Upper lobe of left lung (tissue), 4 donors: ENCODE results near the gene CCDC110.

Source experiments
- CTCF ChIP-seq, 6 experiments: fragments of 450-650 bp in 4 of 6; fragments of 200-600 bp in 2 of 6; sonication (generic) in 2 of 6; IDR thresholded peaks; one replicate each; pipeline ENCODE4 v1.5.1; 2016 to 2019; ENCODE audit warnings: antibody characterized with exemption in 6 of 6
- EP300 ChIP-seq, 4 donors: sonication (generic); formaldehyde crosslinking; IDR thresholded peaks; one replicate each; pipeline ENCODE4 v1.5.1; 2017; ENCODE audit warnings: antibody characterized with exemption in 4 of 4, control low read depth in 2 of 4
- POLR2A ChIP-seq, 4 donors: fragments of 450-650 bp; IDR thresholded peaks; one replicate each; pipeline ENCODE4 v1.5.1; 2016 to 2017; ENCODE audit warnings: antibody characterized with exemption in 4 of 4, mild to moderate bottlenecking in 2 of 4
- POLR2AphosphoS5 ChIP-seq, 2 donors: sonication (generic); formaldehyde crosslinking; IDR thresholded peaks; one replicate each; pipeline ENCODE4 v1.5.1; 2017; ENCODE audit warnings: antibody characterized with exemption in 2 of 2

DNA sequence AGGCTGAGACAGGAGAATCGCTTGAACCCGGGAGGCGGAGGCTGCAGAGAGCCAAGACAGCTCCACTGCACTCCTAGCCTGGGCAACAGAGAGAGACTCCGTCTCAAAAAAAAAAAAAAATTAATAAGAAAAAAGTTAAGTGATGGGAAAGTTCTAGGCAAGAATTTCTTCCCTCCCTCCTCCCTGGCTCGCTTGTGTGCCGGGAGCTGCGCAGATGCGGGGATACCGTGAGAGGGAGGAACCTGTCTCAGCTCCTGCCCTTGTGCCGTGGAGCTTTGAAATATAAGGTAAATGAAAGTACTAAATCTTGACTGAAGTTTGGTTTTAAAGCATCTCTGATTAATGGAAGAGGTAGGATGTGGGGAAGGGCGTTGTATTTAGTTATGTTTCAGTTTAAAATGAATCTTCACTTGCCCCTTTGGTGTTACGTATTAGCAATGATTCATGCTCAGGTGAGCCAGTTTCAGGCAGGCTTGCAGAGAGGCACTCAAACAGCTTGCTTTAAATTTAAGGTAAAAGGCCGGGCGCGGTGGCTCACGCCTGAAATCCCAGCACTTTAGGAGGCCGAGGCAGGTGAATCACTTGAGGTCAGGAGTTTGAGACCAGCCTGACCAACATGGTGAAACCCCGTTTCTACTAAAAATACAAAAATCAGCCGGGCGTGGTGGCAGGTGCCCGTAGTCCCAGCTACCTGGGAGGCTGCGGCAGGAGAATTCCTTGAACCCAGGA lies 44.4 kb downstream of the CCDC110 start:
- no peak for TF ChIP-seq CTCF (IDR thresholded peaks at IDR 0.05)
- TF ChIP-seq POLR2AphosphoS5 (IDR thresholded peaks at IDR 0.05) = no peak
- TF ChIP-seq EP300 (IDR thresholded peaks at IDR 0.05) = no peak
- no peak for TF ChIP-seq POLR2A (IDR thresholded peaks at IDR 0.05)
